Activated naive CD8-positive, alpha-beta T cell treated with anti-CD3 and anti-CD28 coated beads, Interleukin-2, amount 10 ng/mL, durations not matched to agents 7 days and 5 days (primary cell): ENCODE measurements around the gene PGBD4. TPM values are rescaled to one million over a fixed set of nuclear protein-coding genes. Genes with fewer than 3 reads are reported as not detected.
"Not testable (repeated sequence)": the region's sequence is repeated elsewhere in the genome, so short reads cannot be mapped to it uniquely, and the experiment has no call there.

Source experiments
- ATAC-seq: fragments of 150-1000 bp; cut with Tn5 transposase; one replicate; pipeline ENCODE4 v1.10.0; 2021; ENCODE audit warnings: low read depth, moderate library complexity
- POLR2A ChIA-PET: fragments of 350-600 bp; sonication (Branson Sonifier 250); formaldehyde crosslinking; loops from one replicate; lab custom pipeline; 2021; ENCODE audit warnings: antibody characterized with exemption; lab: Charles Lee
- DNase-seq: peaks from one replicate; pipeline ENCODE4 v3.0.0; 2021
- H3K27ac Mint-ChIP-seq: one replicate; pipeline ENCODE4 v1.8.0; 2022; ENCODE audit warnings: mild to moderate bottlenecking, mixed read lengths
- H3K27me3 Mint-ChIP-seq: one replicate; pipeline ENCODE4 v1.8.0; 2022; ENCODE audit warnings: mild to moderate bottlenecking, moderate library complexity, mixed read lengths
- H3K36me3 Mint-ChIP-seq: one replicate; pipeline ENCODE4 v1.8.0; 2021; ENCODE audit warnings: mild to moderate bottlenecking, mixed read lengths
- H3K4me1 Mint-ChIP-seq: one replicate; pipeline ENCODE4 v1.8.0; 2021; ENCODE audit warnings: mixed read lengths
- H3K4me3 Mint-ChIP-seq: one replicate; pipeline ENCODE4 v1.8.0; 2022; ENCODE audit warnings: mild to moderate bottlenecking, moderate library complexity, mixed read lengths
- H3K9me3 Mint-ChIP-seq: one replicate; pipeline ENCODE4 v1.8.0; 2021; ENCODE audit warnings: mixed read lengths
- total RNA-seq, 2 experiments: library from RNA; stranded (reverse); gene quantifications; one replicate each; pipeline ENCODE4 v1.2.3, GENCODE V29; 2021

Gene PGBD4
- total RNA-seq, 2 experiments from 2014 or later: 3.8 to 4.5 TPM

- ATAC-seq, H3K4me3 Mint-ChIP-seq, H3K4me1 Mint-ChIP-seq, POLR2A ChIA-PET, H3K9me3 Mint-ChIP-seq, DNase-seq, H3K27ac Mint-ChIP-seq, H3K36me3 Mint-ChIP-seq: not testable (repeated sequence)
- peaks cover 19% of the 10 kb centered on the region for H3K27me3 Mint-ChIP-seq
These were observed 19.9 kb downstream of the PGBD4 start for GRCh38 chr15:34121786-34122185.

GRCh38 chr15:34122771-34123183 is 20.9 kb downstream of the PGBD4 start:
- Mint-ChIP-seq H3K36me3 (no peaks in the 10 kb centered on the region), H3K9me3 (no peaks in the 10 kb centered on the region), H3K27ac (no peak overlapping the region), H3K27me3 (peaks cover 18% of the 10 kb centered on the region), H3K4me1 (no peaks in the 10 kb centered on the region), H3K4me3 (no peak overlapping the region)
- DNase-seq (no peak), ATAC-seq (no peak)
- POLR2A ChIA-PET: no interaction called here

- no peak for ATAC-seq
- Mint-ChIP-seq H3K36me3 (no peaks in the 10 kb centered on the region), H3K4me1 (no peaks in the 10 kb centered on the region), H3K4me3 (no peak overlapping the region), H3K27ac (no peak overlapping the region), H3K27me3 (peaks cover 12% of the 10 kb centered on the region), H3K9me3 (no peaks in the 10 kb centered on the region)
- no peak for DNase-seq
- POLR2A ChIA-PET: no interaction called here
These were observed 22.8 kb downstream of the PGBD4 start for GRCh38 chr15:34124651-34125050.

GRCh38 chr15:34125945-34126344 is 24.1 kb downstream of the PGBD4 start:
- no peaks in the 10 kb centered on the region for H3K36me3 Mint-ChIP-seq
- ATAC-seq (no peak), DNase-seq (no peak)
- H3K27me3 Mint-ChIP-seq: peaks cover 3% of the 10 kb centered on the region
- H3K4me3 Mint-ChIP-seq: no peak overlapping the region
- H3K4me1 Mint-ChIP-seq: no peaks in the 10 kb centered on the region
- no peaks in the 10 kb centered on the region for H3K9me3 Mint-ChIP-seq
- H3K27ac Mint-ChIP-seq: no peak overlapping the region
- POLR2A ChIA-PET: no interaction called here

- no peaks in the 10 kb centered on the region for H3K36me3 Mint-ChIP-seq
These were observed 24.6 kb downstream of the PGBD4 start for GRCh38 chr15:34126522-34126921.

GRCh38 chr15:34128898-34129297 is 27.0 kb downstream of the PGBD4 start:
- DNase-seq (no peak), ATAC-seq (no peak)
- no peak overlapping the region for H3K4me3 Mint-ChIP-seq
- no peaks in the 10 kb centered on the region for H3K4me1 Mint-ChIP-seq
- peaks cover 3% of the 10 kb centered on the region for H3K27me3 Mint-ChIP-seq
- H3K9me3 Mint-ChIP-seq: no peaks in the 10 kb centered on the region
- H3K27ac Mint-ChIP-seq: no peak overlapping the region
- H3K36me3 Mint-ChIP-seq: no peaks in the 10 kb centered on the region
- POLR2A ChIA-PET: no interaction called here

More at GRCh38 chr15:34126522-34126921, 24.6 kb downstream of the PGBD4 start:
- Mint-ChIP-seq H3K27me3 (peaks cover 3% of the 10 kb centered on the region), H3K27ac (no peak overlapping the region), H3K4me3 (no peak overlapping the region), H3K4me1 (no peaks in the 10 kb centered on the region), H3K9me3 (no peaks in the 10 kb centered on the region)
- POLR2A ChIA-PET: no interaction called here
- ATAC-seq (no peak), DNase-seq (no peak)

- Mint-ChIP-seq H3K4me1 (no peaks in the 10 kb centered on the region), H3K27me3 (peaks cover 3% of the 10 kb centered on the region), H3K36me3 (no peaks in the 10 kb centered on the region), H3K27ac (no peak overlapping the region), H3K9me3 (no peaks in the 10 kb centered on the region), H3K4me3 (no peak overlapping the region)
- no peak for ATAC-seq
- POLR2A ChIA-PET: no interaction called here
- no peak for DNase-seq
These were observed 31.0 kb downstream of the PGBD4 start for GRCh38 chr15:34132881-34133280.

- no peaks in the 10 kb centered on the region for H3K27me3 Mint-ChIP-seq
- POLR2A ChIA-PET: no interaction called here
- H3K9me3 Mint-ChIP-seq: no peaks in the 10 kb centered on the region
- no peaks in the 10 kb centered on the region for H3K4me1 Mint-ChIP-seq
- no peak overlapping the region for H3K4me3 Mint-ChIP-seq
- DNase-seq (no peak), ATAC-seq (no peak)
- no peak overlapping the region for H3K27ac Mint-ChIP-seq
- peaks cover 2% of the 10 kb centered on the region for H3K36me3 Mint-ChIP-seq
These were observed 31.6 kb downstream of the PGBD4 start for GRCh38 chr15:34133511-34133910.

GRCh38 chr15:34147371-34148140 is 45.7 kb downstream of the PGBD4 start:
- Mint-ChIP-seq H3K27ac (no peak overlapping the region), H3K9me3 (no peaks in the 10 kb centered on the region), H3K36me3 (peaks cover 30% of the 10 kb centered on the region), H3K27me3 (no peaks in the 10 kb centered on the region), H3K4me1 (no peaks in the 10 kb centered on the region), H3K4me3 (no peak overlapping the region)
- POLR2A ChIA-PET: no interaction called here
- no peak for DNase-seq
- ATAC-seq: no peak

- Mint-ChIP-seq H3K9me3 (peaks cover 23% of the 10 kb centered on the region), H3K27me3 (no peaks in the 10 kb centered on the region), H3K36me3 (peaks cover 74% of the 10 kb centered on the region), H3K27ac (no peak overlapping the region), H3K4me3 (no peak overlapping the region), H3K4me1 (no peaks in the 10 kb centered on the region)
- POLR2A ChIA-PET: no interaction called here
- ATAC-seq (no peak), DNase-seq (no peak)
These were observed 52.9 kb downstream of the PGBD4 start for GRCh38 chr15:34154725-34155204.

GRCh38 chr15:34155859-34156258 is 54.0 kb downstream of the PGBD4 start:
- Mint-ChIP-seq H3K27me3 (no peaks in the 10 kb centered on the region), H3K4me3 (no peak overlapping the region), H3K9me3 (peaks cover 30% of the 10 kb centered on the region), H3K36me3 (peaks cover 76% of the 10 kb centered on the region), H3K27ac (no peak overlapping the region), H3K4me1 (no peaks in the 10 kb centered on the region)
- ATAC-seq (no peak), DNase-seq (no peak)
- POLR2A ChIA-PET: no interaction called here

Other genes starting within 250 kb of the PGBD4 start
- not detected for gene CHRM5, start 133.6 kb upstream of the PGBD4 start, total RNA-seq
- 1 to 10 TPM; 6.1 to 6.3 TPM for gene AVEN, start 62.9 kb upstream of the PGBD4 start, total RNA-seq
- gene EMC7, start 221 bp upstream of the PGBD4 start, total RNA-seq: 10 to 100 TPM; 46.4 to 57.5 TPM
- gene KATNBL1, start 108.0 kb downstream of the PGBD4 start, total RNA-seq: 10 to 100 TPM; 49.1 to 49.5 TPM
- gene EMC4, start 122.9 kb downstream of the PGBD4 start, total RNA-seq: 10 to 100 TPM; 72.3 to 85.2 TPM
- 10 to 100 TPM; 42.0 to 44.9 TPM for gene SLC12A6, start 235.7 kb downstream of the PGBD4 start, total RNA-seq
- 100 to 1,000 TPM; 142 to 143 TPM for gene NOP10, start 241.1 kb downstream of the PGBD4 start, total RNA-seq
- gene NUTM1, start 241.2 kb downstream of the PGBD4 start, total RNA-seq: not detected